ENCODE results near the gene HMMR. TPM values are rescaled to one million over a fixed set of nuclear protein-coding genes. Genes with fewer than 3 reads are reported as not detected.

The HMMR gene
- total and polyA plus RNA-seq, 9 of the 15 experiments (the other 6 are each of a cell fraction or from before 2014, with no cell fraction given) = 74.9 to 133 (median 90.8) TPM

DNA sequence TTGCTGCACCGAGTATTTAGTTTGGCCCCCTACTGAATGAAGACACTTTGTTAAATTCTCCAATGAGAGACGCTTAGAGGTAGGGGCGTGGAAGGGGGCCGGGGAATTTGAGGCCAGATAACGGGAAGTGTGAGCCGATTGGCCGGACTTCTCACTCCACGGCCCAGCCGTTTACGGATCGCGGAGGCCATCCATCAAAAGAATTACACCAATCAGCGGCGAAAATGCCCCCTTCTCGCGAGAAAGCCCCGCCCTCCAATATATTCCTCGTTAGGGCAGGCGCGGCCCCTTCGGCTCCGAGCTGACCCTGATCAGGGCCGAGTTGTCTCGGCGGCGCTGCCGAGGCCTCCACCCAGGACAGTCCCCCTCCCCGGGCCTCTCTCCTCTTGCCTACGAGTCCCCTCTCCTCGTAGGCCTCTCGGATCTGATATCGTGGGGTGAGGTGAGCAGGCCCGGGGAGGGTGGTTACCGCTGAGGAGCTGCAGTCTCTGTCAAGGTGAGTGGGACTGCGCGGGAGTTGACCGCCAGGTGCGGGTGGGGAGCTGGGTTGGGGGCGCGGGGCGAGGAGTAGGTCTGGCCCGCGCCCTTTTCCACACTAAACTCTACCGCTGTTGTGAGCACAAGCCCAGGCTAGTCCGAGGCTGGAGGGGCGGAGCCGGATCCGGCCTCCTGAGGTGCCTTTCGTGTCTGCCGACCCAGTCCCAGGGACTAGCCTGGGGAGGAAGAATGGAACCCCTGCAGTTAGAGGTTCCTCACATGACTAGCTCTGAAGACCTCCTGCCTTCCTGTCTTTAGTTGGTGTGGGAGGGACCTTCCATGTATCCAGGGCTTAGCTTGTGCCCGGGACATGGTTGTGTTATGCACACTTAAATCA is 22.9 kb upstream of the HMMR start, which contains the start of gene CCNG1 (continued):
- TF ChIP-seq MNT (conservative IDR thresholded peaks at IDR 0.05) (peak; percentile 10 to 39; a peak in 2 of 4 replicates), BRD9 (IDR thresholded peaks at IDR 0.05; ENCODE audit: low read depth, partially characterized antibody) (peak; percentile 63), THAP12 (CRISPR knock-in tag; IDR thresholded peaks at IDR 0.05) (peak; percentile 26; the same call in 1 of the 2 replicates), ZNF507 (tag; conservative IDR thresholded peaks at IDR 0.05) (no peak), ZNF217 (CRISPR knock-in tag; IDR thresholded peaks at IDR 0.05) (no peak), E2F5 (CRISPR knock-in tag; IDR thresholded peaks at IDR 0.05) (no peak), ZBTB17 (CRISPR knock-in tag; IDR thresholded peaks at IDR 0.05) (no peak; the same call in 1 of the 2 replicates), SAP30 (IDR thresholded peaks at IDR 0.05; ENCODE audit: borderline replicate concordance, insufficient read depth, low read depth, low read length, poor library complexity, severe bottlenecking) (peak; percentile 79), XRCC5 (IDR thresholded peaks at IDR 0.05; ENCODE audit: low read depth, low read length) (no peak), TOE1 (IDR thresholded peaks at IDR 0.05; ENCODE audit: borderline replicate concordance) (peak; percentile 43; the same call in 1 of the 2 replicates), TOE1 (CRISPR knock-in tag; IDR thresholded peaks at IDR 0.05; ENCODE audit: borderline replicate concordance, low read depth) (no peak), CTCF (IDR thresholded peaks at IDR 0.05 in 2 of 3, conservative IDR thresholded peaks at IDR 0.05 in 1 of 3; ENCODE audit: insufficient read depth in 2 of 3, low read depth in 1 of 3, low read length in 3 of 3) (0 out of 6 replicates have a peak, but pooled peaks of 1 of the 3 experiments have one; percentile 1), ARHGAP35 (IDR thresholded peaks at IDR 0.05; ENCODE audit: partially characterized antibody) (peak; percentile 48), CBX2 (IDR thresholded peaks at IDR 0.05; ENCODE audit: insufficient read depth, low read length, poor library complexity, severe bottlenecking) (no peak), ETS2 (tag; IDR thresholded peaks at IDR 0.05; ENCODE audit: borderline replicate concordance, poor library complexity, severe bottlenecking) (no peak), HIVEP1 (CRISPR knock-in tag; IDR thresholded peaks at IDR 0.05) (no peak), SIN3B (IDR thresholded peaks at IDR 0.05; ENCODE audit: low read depth) (no peak)
- TF ChIP-seq, protein P1, sequence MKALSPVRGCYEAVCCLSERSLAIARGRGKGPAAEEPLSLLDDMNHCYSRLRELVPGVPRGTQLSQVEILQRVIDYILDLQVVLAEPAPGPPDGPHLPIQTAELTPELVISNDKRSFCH (CRISPR knock-in tag; IDR thresholded peaks at IDR 0.05) = no peak
- TF ChIP-seq, protein P1 (tag; IDR thresholded peaks at IDR 0.05) = no peak

Data from K562 (cell line).